Neuron (in vitro differentiated cells): ENCODE data around the gene PLCL1.
"Not testable (repeated sequence)": the region's sequence is repeated elsewhere in the genome, so short reads cannot be mapped to it uniquely, and the experiment has no call there.

Source experiments
- H2AFZ ChIP-seq: one replicate; pipeline ENCODE4 v1.6.1; 2013; ENCODE audit warnings: low read depth, mild to moderate bottlenecking, inconsistent platforms, low read length, moderate library complexity
- H3K27me3 ChIP-seq: one replicate; pipeline ENCODE4 v1.6.1; 2013; ENCODE audit warnings: low read length; ENCODE audit not compliant: insufficient read depth
- H3K36me3 ChIP-seq: one replicate; pipeline ENCODE4 v1.6.1; 2013; ENCODE audit warnings: low read length; ENCODE audit not compliant: insufficient read depth
- H3K4me1 ChIP-seq: one replicate; pipeline ENCODE4 v1.6.1; 2013; ENCODE audit warnings: low read length; ENCODE audit not compliant: insufficient read depth
- H3K4me3 ChIP-seq: 2 replicates; pipeline ENCODE4 v1.5.1; 2013; ENCODE audit warnings: mild to moderate bottlenecking, low read length, moderate library complexity
- H3K9me3 ChIP-seq: one replicate; pipeline ENCODE4 v1.6.1; 2013; ENCODE audit warnings: low read length

PLCL1 gene

GRCh38 chr2:198175271-198175670 lies 370.9 kb downstream of the PLCL1 start:
- no peaks in the 10 kb centered on the region for H3K9me3 ChIP-seq
- no peaks in the 10 kb centered on the region for H3K36me3 ChIP-seq
- H3K27me3 ChIP-seq = no peaks in the 10 kb centered on the region
- H2AFZ ChIP-seq = no peak overlapping the region
- H3K4me3 ChIP-seq = no peak overlapping the region
- no peaks in the 10 kb centered on the region for H3K4me1 ChIP-seq

- Histone ChIP-seq H3K4me1 (no peaks in the 10 kb centered on the region), H3K27me3 (no peaks in the 10 kb centered on the region), H2AFZ (no peak overlapping the region), H3K9me3 (no peaks in the 10 kb centered on the region), H3K36me3 (no peaks in the 10 kb centered on the region), H3K4me3 (no peak overlapping the region)
Measured at GRCh38 chr2:198177040-198177439, 372.6 kb downstream of the PLCL1 start.

GRCh38 chr2:198178766-198179165 lies 374.4 kb downstream of the PLCL1 start:
- no peak overlapping the region for H2AFZ ChIP-seq
- no peaks in the 10 kb centered on the region for H3K27me3 ChIP-seq
- no peaks in the 10 kb centered on the region for H3K4me1 ChIP-seq
- H3K36me3 ChIP-seq = no peaks in the 10 kb centered on the region
- no peak overlapping the region for H3K4me3 ChIP-seq
- no peaks in the 10 kb centered on the region for H3K9me3 ChIP-seq

- Histone ChIP-seq H3K36me3 (no peaks in the 10 kb centered on the region), H3K27me3 (no peaks in the 10 kb centered on the region), H3K4me1 (no peaks in the 10 kb centered on the region), H3K4me3 (no peak overlapping the region), H2AFZ (no peak overlapping the region), H3K9me3 (no peaks in the 10 kb centered on the region)
Measured at GRCh38 chr2:198186257-198186656, 381.9 kb downstream of the PLCL1 start.

GRCh38 chr2:198187841-198188240 lies 383.4 kb downstream of the PLCL1 start:
- H3K27me3 ChIP-seq = no peaks in the 10 kb centered on the region
- H2AFZ ChIP-seq = no peak overlapping the region
- no peak overlapping the region for H3K4me3 ChIP-seq
- H3K4me1 ChIP-seq = no peaks in the 10 kb centered on the region
- no peaks in the 10 kb centered on the region for H3K9me3 ChIP-seq
- H3K36me3 ChIP-seq = no peaks in the 10 kb centered on the region

- H3K27me3 ChIP-seq = no peaks in the 10 kb centered on the region
- no peak overlapping the region for H2AFZ ChIP-seq
- H3K4me1 ChIP-seq = no peaks in the 10 kb centered on the region
- H3K36me3 ChIP-seq = no peaks in the 10 kb centered on the region
- H3K4me3 ChIP-seq = no peak overlapping the region
- H3K9me3 ChIP-seq = no peaks in the 10 kb centered on the region
Measured at GRCh38 chr2:198188982-198189381, 384.6 kb downstream of the PLCL1 start.

- no peaks in the 10 kb centered on the region for H3K9me3 ChIP-seq
- H3K4me3 ChIP-seq = no peak overlapping the region
- no peak overlapping the region for H2AFZ ChIP-seq
- no peaks in the 10 kb centered on the region for H3K27me3 ChIP-seq
- no peaks in the 10 kb centered on the region for H3K36me3 ChIP-seq
- H3K4me1 ChIP-seq = no peaks in the 10 kb centered on the region
Measured at GRCh38 chr2:198191651-198192050, 387.3 kb downstream of the PLCL1 start.

GRCh38 chr2:198196556-198196955 lies 392.2 kb downstream of the PLCL1 start:
- H3K36me3 ChIP-seq, H3K27me3 ChIP-seq, H3K9me3 ChIP-seq, H2AFZ ChIP-seq, H3K4me3 ChIP-seq, H3K4me1 ChIP-seq: not testable (repeated sequence)
